ENCODE results near the gene KCTD18.

- TF ChIP-seq GATA2 (IDR thresholded peaks at IDR 0.05; ENCODE audit: low read depth, low read length) (no peak), GATA3 (IDR thresholded peaks at IDR 0.05; ENCODE audit: low read depth, low read length) (no peak)
Measured at GRCh38 chr2:200461846-200462710, 47.8 kb downstream of the KCTD18 start.
